Measurements from ENCODE around the gene EFHC1. TPM values are rescaled to one million over a fixed set of nuclear protein-coding genes. Genes with fewer than 3 reads are reported as not detected.

The EFHC1 gene
- total RNA-seq, 2 experiments from 2014 or later = 3.4 to 4.8 TPM

- DNase-seq (no peak), ATAC-seq (ENCODE audit: poor library complexity) (no peak)
- POLR2A ChIA-PET = no interaction called here
- CTCF ChIA-PET = no interaction called here
- H3K9me3 ChIP-seq (ENCODE audit: control insufficient read depth in 1 of 2, insufficient read depth in 1 of 2, low read length in 2 of 2) = no peaks in the 10 kb centered on the region
- H3K27ac ChIP-seq (ENCODE audit: low read depth in 1 of 2, low read length in 2 of 2) = no peak overlapping the region
- H3K4me1 ChIP-seq (ENCODE audit: insufficient read depth, low read length) = peaks cover 3% of the 10 kb centered on the region
- H3K4me3 Mint-ChIP-seq = no peak overlapping the region
- no peaks in the 10 kb centered on the region for H3K27me3 Mint-ChIP-seq
- peaks cover 21% of the 10 kb centered on the region for H3K4me1 Mint-ChIP-seq (ENCODE audit: low read depth)
- H3K4me3 ChIP-seq (ENCODE audit: low read length) = no peak overlapping the region
- H3K27ac Mint-ChIP-seq = no peak overlapping the region
- TF ChIP-seq CTCF (IDR thresholded peaks at IDR 0.05) = no peak
- no peaks in the 10 kb centered on the region for H3K9me3 Mint-ChIP-seq
- H3K36me3 ChIP-seq (ENCODE audit: insufficient read depth, low read length) = peaks cover 5% of the 10 kb centered on the region
- intact Hi-C loops (cut with DNase I, micrococcal nuclease) = no loop called here
- no peaks in the 10 kb centered on the region for H3K27me3 ChIP-seq (ENCODE audit: control insufficient read depth in 1 of 2, insufficient read depth in 2 of 2, low read length in 2 of 2)
- peaks cover 4% of the 10 kb centered on the region for H3K36me3 Mint-ChIP-seq (ENCODE audit: low read depth)
These were observed 123.1 kb downstream of the EFHC1 start for GRCh38 chr6:52543262-52543661.

GRCh38 chr6:52543729-52544601, 123.8 kb downstream of the EFHC1 start:
- CTCF ChIA-PET = no interaction called here
- ATAC-seq (ENCODE audit: poor library complexity) = no peak
- intact Hi-C loops (cut with DNase I, micrococcal nuclease) = no loop called here
- Histone ChIP-seq H3K27me3 (ENCODE audit: control insufficient read depth in 1 of 2, insufficient read depth in 2 of 2, low read length in 2 of 2) (no peaks in the 10 kb centered on the region), H3K4me3 (ENCODE audit: low read length) (no peak overlapping the region), H3K9me3 (ENCODE audit: control insufficient read depth in 1 of 2, insufficient read depth in 1 of 2, low read length in 2 of 2) (no peaks in the 10 kb centered on the region), H3K4me1 (ENCODE audit: insufficient read depth, low read length) (no peaks in the 10 kb centered on the region), H3K27ac (ENCODE audit: low read depth in 1 of 2, low read length in 2 of 2) (no peak overlapping the region), H3K36me3 (ENCODE audit: insufficient read depth, low read length) (peaks cover 5% of the 10 kb centered on the region)
- DNase-seq = no peak
- Mint-ChIP-seq H3K27me3 (no peaks in the 10 kb centered on the region), H3K9me3 (no peaks in the 10 kb centered on the region), H3K36me3 (ENCODE audit: low read depth) (peaks cover 4% of the 10 kb centered on the region), H3K4me1 (ENCODE audit: low read depth) (peaks cover 16% of the 10 kb centered on the region), H3K4me3 (no peak overlapping the region), H3K27ac (no peak overlapping the region)
- TF ChIP-seq CTCF (IDR thresholded peaks at IDR 0.05) = no peak
- POLR2A ChIA-PET = no interaction called here

GRCh38 chr6:52544602-52545405, 124.7 kb downstream of the EFHC1 start:
- Mint-ChIP-seq H3K4me1 (ENCODE audit: low read depth) (peaks cover 13% of the 10 kb centered on the region), H3K36me3 (ENCODE audit: low read depth) (peaks cover 4% of the 10 kb centered on the region), H3K27me3 (no peaks in the 10 kb centered on the region), H3K9me3 (no peaks in the 10 kb centered on the region), H3K27ac (no peak overlapping the region), H3K4me3 (no peak overlapping the region)
- H3K9me3 ChIP-seq (ENCODE audit: control insufficient read depth in 1 of 2, insufficient read depth in 1 of 2, low read length in 2 of 2) = no peaks in the 10 kb centered on the region
- no peak for ATAC-seq (ENCODE audit: poor library complexity)
- TF ChIP-seq CTCF (IDR thresholded peaks at IDR 0.05) = no peak
- ChIA-PET CTCF (no interaction called here), POLR2A (no interaction called here)
- intact Hi-C loops (cut with DNase I, micrococcal nuclease) = no loop called here
- H3K36me3 ChIP-seq (ENCODE audit: insufficient read depth, low read length) = peaks cover 5% of the 10 kb centered on the region
- H3K27ac ChIP-seq (ENCODE audit: low read depth in 1 of 2, low read length in 2 of 2) = no peak overlapping the region
- H3K4me3 ChIP-seq (ENCODE audit: low read length) = no peak overlapping the region
- no peak for DNase-seq
- no peaks in the 10 kb centered on the region for H3K4me1 ChIP-seq (ENCODE audit: insufficient read depth, low read length)
- H3K27me3 ChIP-seq (ENCODE audit: control insufficient read depth in 1 of 2, insufficient read depth in 2 of 2, low read length in 2 of 2) = no peaks in the 10 kb centered on the region
